GM19468 (cell line): ENCODE results near the gene GRIPAP1.
"Not testable (repeated sequence)": the region's sequence is repeated elsewhere in the genome, so short reads cannot be mapped to it uniquely, and the experiment has no call there.

Experiments
- ATAC-seq: cut with Tn5 transposase; IDR thresholded peaks from one replicate; pipeline ENCODE4 v1.9.1; 2021; ENCODE audit warnings: mild to moderate bottlenecking, moderate library complexity, moderate number of reproducible peaks; ENCODE audit not compliant: unreplicated experiment; ENCODE audit errors: extremely low read depth

The GRIPAP1 gene

DNA sequence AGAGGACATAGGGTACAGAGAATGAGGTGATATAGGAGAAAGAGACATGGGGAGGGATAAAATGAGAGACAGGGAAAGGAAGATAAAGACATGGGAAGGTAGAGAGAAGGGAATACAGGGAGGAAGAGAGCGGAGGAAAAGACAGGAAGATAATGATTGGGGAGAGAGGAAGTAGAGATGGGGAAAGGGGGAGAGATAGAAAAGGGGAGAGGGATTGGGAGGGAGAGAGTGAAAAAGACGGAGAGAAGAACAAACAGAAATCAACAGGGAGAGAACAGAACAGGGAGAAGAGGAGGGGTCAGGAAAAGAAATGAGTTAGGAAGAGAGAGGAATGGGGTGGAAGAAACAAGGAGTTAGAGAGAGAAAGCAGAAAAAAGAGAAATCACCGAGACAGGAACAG lies 4.6 kb downstream of the GRIPAP1 start:
- ATAC-seq: no peak

DNA sequence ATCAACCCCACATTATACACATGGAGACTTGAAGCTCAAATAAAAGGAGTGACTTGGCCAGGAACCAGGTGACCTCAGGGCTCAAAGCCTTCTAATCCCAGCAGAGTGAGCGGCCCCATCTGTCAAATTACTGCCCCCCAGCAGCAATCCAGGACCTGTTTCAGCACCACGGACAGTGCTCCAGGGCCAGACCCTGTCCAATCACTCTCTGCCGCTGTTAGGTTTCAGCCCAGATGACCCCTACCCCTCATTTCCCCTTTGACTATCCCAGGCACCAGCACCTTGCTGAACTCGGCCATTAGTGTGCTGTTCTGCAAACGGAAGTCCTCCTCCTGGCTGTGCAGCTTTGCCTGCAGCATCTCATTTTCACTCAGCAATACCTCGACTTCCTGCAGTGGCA lies 5.1 kb downstream of the GRIPAP1 start:
- no peak for ATAC-seq

DNA sequence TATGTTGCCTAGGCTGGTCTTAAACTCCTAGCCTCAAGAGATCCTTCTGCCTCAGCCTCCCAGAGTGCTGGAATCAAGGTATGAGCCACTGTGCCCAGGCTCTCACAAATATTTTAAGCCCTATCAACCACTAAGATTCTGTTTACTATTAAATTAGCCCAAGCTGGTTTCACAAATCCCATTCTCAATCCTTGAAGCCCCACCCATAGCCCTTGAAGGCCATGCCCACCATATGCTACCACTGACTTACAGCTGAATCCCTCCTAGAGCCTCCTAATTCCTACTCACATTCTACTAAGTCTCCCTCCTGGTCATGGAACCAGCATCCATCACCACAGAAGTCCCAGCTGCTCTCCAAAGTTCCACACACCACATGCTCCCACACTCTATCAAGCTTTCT lies 9.7 kb downstream of the GRIPAP1 start:
- ATAC-seq: no peak

DNA sequence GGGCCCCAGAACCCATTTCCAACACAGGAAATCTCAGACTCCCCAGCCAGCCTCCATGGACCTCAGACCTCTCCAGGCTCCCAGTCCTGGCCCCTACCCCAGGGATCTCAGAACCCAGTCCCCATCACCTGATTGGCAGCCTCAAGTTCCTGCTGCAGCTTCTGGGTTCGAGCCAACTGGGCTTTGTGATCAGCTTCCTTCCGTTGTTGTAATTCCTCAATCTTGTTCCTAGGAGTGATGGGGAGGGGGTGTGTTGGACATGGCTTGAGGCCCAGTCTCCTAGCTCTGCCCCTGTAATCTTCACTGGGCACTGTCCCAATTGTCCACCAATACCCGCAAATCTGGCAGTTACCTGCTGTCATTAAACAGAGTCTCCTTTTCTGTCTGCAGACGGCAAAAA lies 12.6 kb downstream of the GRIPAP1 start:
- no peak for ATAC-seq

DNA sequence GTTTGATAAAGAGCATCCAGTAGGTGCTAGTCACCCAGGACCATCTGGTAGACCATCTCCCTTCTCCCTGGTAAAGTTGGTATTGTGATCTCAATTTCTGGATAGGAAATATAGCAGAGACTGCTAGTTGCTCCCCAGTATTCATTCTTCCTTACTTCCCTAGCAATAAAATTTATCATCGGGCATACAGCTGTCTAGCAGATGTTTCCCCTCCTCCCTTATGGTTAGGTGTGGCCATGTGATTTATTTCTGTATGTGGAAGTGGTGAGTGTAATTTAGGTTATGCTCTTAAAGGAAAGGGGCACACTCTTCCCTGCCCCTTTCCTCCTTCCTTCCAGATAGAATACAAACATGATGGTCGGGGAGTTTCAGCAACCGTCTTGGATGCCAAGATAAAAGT lies 18.2 kb downstream of the GRIPAP1 start:
- no peak for ATAC-seq

GRCh38 chrX:48983081-48983480 lies 19.0 kb downstream of the GRIPAP1 start:
- no peak for ATAC-seq

DNA sequence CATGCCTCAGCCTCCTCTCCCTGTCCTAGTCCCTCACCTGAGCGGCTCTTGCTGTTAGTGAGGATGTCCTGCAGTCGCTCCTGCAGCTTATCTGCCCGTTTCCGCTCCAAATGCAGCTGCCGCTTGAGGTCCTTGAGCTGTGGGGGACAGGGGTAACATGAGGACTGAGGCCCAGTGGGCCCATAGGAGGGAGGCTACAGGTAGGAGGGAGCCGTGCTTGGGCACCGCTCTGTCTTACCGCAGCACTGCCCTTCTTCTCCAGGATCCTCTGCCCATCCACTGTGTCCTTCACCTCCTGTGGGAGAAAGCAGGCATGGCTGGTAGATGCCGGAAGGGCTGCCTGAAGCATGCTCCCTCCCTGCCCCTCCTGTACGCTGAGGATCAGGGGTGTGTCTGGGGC lies 20.9 kb downstream of the GRIPAP1 start:
- ATAC-seq: no peak

GRCh38 chrX:48980341-48980740 lies 21.7 kb downstream of the GRIPAP1 start:
- ATAC-seq: not testable (repeated sequence)

DNA sequence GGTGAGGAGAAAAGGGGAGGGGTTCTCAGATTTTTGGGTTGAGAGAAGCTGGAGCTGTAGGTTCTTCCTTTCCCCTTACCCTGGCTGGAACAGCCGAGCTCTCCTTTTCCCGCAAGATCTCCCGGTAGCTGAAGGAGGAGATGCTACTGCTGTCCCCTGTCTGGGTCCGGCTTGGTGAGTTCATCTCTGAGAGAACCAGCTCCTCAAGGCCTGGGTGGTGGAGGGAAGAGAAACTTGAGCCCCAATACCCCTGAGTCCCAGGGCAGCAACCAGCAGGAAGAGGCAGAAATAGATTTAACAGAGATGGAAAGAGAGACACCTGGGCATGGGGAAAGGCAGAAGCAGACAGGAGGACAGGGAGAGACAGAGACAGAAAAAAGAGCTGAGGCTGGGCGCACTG lies 23.8 kb downstream of the GRIPAP1 start:
- no peak for ATAC-seq

- no peak for ATAC-seq
Measured at GRCh38 chrX:48976086-48976485, 26.0 kb downstream of the GRIPAP1 start.

GRCh38 chrX:48975541-48975940 lies 26.5 kb downstream of the GRIPAP1 start:
- ATAC-seq: no peak

- ATAC-seq: no peak
Measured at GRCh38 chrX:48975041-48975440, 27.0 kb downstream of the GRIPAP1 start.

DNA sequence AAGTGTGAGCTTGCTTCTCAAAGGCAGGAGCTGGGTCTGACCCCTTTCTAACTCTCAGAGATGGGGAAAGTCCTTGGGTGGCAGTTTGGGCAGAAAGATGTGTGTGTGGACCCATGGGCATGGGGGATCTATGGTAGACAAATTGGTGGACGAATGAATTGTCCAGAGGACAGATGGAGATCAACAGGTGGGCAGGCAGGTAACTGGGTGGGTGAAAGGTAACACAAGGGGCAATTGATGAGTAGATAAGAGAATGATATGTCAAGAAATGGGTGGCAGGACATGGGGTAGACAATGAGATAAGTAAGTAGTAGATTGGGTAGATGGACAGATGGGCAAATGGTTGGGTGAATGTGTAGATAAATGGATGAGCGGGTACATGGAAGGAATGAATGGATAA lies 27.5 kb downstream of the GRIPAP1 start:
- no peak for ATAC-seq

DNA sequence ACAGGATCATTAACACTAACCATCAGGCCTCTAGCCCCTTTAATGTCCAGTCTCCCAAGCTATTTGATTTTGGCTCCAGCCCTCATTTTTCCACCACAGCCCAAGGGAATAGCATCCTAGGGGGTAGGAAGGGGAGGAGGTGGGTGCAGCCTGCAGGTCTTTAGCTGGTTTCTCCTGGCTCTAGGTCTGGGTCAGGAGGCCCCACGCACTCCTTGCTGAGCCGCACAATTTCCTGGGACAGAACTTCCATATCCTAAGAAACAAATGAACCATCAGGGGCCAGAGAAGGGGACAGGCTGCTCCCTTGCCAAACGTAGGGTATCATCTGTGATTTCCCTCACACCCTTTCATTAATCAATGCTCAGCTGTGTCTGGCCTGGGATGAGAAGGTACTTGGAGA lies 28.0 kb downstream of the GRIPAP1 start:
- no peak for ATAC-seq

DNA sequence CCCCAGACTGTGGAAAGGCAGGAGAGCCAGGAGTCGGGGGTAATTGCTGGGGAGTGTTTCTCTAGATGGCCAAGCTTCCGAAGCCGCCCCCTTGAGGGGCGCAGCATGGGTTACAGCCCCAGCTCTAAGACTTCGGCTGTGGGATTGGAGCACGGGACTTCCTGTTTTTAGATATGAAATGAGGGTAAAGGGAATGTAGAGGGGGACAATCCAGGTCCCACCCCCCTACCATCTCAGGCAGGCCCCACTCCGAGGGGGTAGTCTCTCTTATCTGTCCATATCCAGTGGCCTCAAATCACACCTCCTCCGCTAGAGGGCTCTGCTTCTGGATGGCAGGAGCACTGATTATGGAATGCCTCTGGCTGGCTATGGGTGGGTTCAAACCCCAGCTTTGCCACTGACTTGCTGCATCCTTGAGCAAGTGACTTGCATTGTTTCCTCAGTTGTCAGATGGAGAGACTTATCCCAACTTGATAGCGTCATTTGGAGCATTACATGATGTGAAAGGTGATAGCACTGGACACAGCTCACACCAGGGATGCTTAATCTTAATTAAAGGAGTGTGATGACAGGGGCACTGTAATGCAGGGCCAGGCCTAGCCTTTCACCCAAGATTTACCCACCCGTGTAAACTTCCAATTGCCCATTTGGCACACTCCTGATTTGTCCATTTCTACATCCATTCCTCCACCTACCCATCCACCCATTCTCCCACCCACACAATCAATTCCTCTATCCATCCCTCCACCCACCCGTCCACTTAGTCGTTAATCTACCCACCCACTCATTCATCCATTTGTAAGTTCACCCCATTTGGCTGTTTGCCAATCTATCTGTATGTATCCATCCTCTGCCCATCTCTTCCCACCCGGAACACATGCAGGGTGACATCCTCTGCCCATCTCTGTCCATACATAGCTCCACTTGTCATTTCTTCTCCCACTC lies 29.6 kb downstream of the GRIPAP1 start:
- no peak for ATAC-seq

GRCh38 chrX:48971249-48972219 lies 30.5 kb downstream of the GRIPAP1 start, which contains the start of gene KCND1:
TSS of gene KCND1 (minus strand) at chrX:48971844. CDS start at chrX:48970271, 1,573 bp downstream.
- ATAC-seq: no peak

GRCh38 chrX:48969471-48969870 lies 32.6 kb downstream of the GRIPAP1 start:
- ATAC-seq: no peak

DNA sequence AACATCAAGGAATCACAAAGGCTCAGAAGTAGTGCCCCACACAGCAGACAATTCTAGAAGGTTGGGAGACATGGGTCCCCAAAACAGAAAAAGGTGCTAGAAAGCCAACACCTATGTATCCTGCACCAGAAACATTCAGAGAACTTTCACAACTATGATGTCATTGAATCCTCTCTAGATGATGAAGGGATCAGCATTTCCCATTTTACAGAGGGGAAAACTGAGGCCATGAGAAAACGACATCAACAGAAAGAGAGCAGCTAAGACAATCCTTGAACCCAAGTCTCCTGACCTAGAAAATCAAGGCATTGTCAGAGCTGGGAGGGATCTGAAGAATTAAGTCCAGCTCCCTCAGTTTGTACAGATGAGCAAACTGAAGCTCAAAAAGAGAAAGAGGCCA lies 33.7 kb downstream of the GRIPAP1 start:
- ATAC-seq: no peak

- no peak for ATAC-seq
Measured at GRCh38 chrX:48966796-48967579, 35.1 kb downstream of the GRIPAP1 start.

DNA sequence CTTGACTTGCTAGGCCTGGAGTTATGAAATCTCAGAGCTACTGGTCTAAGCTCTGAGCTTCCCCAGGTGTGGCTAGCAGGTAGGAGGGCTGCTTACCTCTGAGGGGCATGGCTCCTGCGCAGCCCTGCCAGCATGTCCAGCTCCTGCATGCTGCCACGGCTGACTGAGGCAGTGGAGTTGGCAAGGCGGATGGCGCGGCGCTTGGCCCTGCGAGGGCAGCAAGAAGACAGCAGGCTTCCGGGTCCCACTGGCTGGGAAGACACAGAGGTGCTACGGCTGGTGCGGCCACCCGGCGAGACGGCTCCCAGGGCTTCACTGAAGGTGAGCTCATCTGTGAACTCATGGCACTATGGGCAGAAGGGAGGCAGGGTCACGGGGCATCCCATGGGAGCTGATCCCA lies 36.1 kb downstream of the GRIPAP1 start:
- no peak for ATAC-seq
